ENCODE results near the gene COL7A1.

- no peak for TF ChIP-seq EP300 (IDR thresholded peaks at IDR 0.05)
- TF ChIP-seq CTCF (IDR thresholded peaks at IDR 0.05), result no peak
Measured at GRCh38 chr3:48634661-48635221, 39.6 kb upstream of the COL7A1 start.

All from tibial nerve (tissue), 4 donors.